GM19372 (cell line): ENCODE measurements around the gene ALDH3B1.

Experiments
- ATAC-seq: cut with Tn5 transposase; IDR thresholded peaks from one replicate; pipeline ENCODE4 v1.9.1; 2021; ENCODE audit warnings: mild to moderate bottlenecking, low read depth, moderate library complexity; ENCODE audit not compliant: unreplicated experiment

Gene ALDH3B1

GRCh38 chr11:68012044-68012842, 2.1 kb downstream of the ALDH3B1 start:
- ATAC-seq: no peak

GRCh38 chr11:68012843-68013610, 2.9 kb downstream of the ALDH3B1 start:
- no peak for ATAC-seq

DNA sequence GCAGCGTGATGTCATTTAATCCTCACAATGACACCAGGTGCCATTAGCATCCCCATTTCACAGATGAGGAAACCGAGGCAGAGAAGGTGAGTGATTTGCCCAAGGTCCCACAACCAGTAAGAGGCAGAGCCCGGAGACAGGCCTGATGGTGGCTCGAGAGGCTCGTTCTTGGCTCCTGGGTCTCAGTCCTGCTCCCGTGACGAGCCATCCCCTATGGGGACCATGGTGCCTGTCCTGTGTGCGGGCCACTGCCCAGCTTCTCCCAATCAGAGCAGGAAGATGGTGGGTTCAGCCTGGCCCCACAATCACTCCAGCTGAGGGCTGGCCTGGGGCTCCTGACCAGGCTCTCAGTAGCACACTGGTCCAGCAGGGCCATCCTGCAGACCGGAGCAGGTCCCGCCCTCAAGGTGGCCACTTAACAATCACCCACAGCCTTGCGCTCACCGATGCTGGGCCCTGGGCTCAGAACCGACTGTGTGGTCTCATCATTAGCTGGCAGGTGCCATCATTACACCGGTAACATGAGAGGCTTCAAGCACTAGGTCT, 3.6 kb downstream of the ALDH3B1 start:
- no peak for ATAC-seq

DNA sequence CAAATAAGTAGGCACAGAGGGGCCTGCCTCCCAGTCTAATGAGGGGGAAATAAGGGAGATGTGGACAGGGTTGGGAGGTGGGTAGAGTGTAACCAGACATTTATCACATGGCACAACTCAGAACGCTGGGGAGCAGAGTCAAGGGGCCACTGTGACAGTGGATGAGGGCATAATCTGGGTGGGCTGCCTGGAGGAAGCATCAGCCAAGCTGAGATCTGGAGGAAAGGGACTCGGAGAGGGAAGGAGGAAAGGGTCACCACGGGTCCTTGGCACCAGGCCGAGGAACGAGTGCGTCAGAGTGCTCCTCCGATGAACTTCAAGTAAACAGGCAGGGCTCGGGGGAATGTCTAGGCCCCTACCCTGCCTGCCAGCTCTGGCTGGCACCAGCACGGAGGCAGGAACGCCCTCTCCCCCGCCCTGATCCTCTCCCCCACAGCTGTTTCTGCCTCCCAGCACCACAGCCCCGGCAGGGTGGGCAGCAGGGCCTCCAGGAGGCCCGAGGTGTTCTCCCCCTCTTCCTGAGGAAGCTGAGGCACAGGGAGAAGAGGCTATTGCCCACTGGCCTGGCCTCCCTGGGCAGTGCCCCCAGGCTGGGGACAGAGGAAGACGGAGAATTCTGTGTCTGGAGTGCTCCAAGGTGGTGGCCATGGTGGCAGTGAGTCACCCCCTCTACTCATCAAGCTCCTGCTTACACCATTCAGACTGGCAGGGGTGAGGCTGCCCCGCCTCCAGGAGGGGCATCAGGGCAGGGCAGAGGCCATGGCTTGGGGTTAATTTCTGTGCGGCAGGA, 4.2 kb downstream of the ALDH3B1 start:
- ATAC-seq: no peak

DNA sequence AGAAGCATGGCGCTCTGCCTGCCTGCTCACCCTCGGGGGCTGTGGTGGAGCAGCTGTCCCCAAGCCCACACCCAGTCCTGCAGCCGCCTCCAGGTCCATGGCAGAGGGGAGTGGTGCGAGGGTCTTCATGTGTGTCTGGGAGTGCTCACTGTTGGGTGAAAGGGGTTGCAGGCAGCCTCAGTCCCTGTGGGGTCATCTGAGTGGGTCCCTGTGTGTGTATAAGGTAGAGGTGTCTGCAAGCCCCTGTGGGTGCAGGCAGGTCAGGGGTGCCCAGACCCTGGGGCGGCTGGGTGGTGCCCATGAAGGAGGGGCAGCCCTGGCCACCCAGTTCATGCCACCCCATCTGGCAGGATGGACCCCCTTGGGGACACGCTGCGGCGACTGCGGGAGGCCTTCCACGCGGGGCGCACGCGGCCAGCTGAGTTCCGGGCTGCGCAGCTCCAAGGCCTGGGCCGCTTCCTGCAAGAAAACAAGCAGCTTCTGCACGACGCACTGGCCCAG, 4.9 kb downstream of the ALDH3B1 start:
- no peak for ATAC-seq

DNA sequence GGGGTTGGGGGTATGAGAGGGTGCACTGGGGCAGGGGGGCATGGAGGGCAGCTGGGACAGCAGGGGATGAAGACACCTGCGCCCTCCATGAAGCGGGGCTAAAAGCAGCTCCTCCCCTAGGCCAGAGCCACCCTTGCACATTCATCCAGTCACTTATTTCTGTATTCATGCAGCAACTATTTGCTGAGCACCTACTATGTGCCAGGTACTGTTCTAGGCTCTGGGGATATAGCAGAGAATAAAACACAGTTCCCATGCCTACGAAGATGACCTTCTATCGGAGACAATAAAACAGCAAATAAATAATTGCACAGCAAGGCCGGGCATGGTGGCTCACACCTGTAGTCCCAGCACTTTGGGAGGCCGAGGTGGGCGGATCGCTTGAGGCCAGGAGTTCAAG, 5.3 kb downstream of the ALDH3B1 start:
- ATAC-seq: no peak

DNA sequence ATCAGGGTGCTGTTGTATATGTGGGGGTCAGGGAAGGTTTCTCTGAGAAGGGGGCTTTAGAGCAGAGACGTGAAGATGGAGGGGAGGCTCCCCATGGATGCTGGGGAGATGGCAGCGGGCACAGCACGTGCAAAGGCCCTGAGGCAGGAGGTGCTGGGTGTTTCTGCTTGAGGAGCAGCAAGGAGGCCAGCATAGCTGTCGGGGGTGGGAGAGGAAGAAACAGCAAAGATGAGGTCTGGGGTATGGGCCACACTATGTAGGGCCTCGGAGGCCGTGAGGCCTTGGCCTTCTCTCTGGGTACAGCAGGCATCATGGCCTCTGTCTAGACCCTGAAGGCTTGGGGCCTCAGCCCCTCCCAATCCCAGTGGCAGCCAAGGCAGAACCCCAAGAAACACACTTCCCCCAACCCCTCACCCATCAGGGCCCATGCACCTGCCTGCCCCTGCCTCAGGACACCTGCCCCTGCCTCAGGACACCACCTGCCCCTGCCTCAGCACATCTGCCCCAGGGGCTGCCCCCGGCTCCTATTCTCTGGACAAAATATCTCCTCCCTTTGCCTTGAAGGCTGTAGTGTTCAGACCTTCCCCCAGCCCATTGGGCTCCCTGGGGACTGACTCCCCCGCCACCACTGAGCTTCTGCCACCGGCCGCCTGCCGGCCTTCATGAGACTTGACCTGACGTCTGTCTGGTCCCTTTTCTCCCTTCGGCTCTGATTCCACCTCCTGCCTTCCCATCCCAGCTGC, 6.2 kb downstream of the ALDH3B1 start:
- ATAC-seq: no peak

DNA sequence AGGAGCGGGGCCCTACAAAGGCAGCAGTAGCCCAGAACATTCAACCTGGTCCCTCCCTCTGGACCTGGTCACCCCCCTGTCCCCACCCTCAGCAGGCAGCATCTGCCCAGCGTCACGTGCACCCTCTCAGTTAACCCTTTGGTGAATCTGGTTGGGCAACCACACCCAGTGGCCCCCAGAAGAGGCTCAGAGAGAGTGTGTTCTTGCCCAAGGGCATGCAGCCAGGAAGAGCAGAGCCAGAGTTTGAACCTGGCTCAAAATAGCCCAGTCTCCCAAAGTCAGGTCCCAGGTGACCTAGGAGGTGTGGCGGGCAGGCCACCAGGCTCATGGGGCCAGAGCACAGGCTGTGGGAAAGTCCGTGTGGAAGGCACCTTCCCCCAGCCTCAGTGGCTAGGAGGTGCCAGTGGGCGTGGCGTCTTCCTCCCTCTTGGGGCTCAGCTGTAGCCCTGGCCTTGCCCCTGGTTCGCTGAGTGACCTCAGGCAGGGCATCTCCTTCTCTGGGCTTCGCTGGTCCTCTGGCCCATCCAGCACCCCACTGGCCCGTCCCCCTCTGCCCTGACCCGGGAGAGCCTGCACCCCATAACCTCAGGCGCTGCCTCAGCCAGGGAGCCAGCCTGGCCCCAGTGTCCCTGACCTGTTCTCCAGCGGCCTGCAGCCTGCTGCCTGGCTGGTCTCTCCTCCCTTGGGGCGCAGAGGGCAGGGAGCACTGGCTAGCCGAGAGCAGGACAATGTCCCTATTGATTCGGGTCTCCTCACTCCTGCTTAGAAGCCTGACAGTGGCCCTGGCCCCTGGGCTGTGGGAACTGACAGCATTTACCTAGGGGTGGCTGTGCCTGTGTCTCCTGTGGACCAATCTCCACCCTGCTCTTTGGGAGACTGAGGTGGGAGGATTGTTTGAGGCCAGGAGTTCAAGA, 7.0 kb downstream of the ALDH3B1 start:
- ATAC-seq: no peak

DNA sequence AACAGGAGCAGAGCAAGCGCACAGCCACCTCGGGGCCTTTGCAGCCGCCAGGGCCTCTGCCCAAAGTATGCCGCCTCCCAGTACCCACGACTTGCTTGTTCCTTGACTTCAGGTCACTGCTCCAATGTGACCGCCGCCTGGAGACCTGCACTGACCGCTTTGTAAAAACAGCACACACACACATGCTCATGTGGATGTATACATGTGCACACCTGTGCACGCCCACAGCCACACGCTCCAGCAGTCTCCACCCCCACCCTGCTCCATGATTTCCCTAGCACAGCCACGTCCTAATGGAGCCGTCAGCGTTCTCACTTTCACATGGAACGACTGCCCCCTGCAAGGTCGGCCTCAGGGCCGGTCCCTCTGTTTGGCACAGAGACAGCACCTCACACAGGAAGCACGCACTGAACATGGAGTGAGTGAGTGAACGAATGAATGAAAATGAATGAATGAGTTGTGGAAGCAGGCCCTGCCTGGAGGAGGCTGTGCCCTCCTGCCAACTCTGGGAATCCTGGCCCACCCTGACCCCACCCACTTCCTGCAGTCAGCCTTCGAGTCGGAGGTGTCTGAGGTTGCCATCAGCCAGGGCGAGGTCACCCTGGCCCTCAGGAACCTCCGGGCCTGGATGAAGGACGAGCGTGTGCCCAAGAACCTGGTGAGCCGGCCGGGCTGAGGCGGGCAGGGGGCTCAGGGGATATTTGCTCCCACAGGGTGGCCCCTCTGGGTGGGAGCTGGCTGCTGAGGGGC, 8.0 kb downstream of the ALDH3B1 start:
- ATAC-seq: no peak

GRCh38 chr11:68018730-68019190, 8.6 kb downstream of the ALDH3B1 start:
- no peak for ATAC-seq

DNA sequence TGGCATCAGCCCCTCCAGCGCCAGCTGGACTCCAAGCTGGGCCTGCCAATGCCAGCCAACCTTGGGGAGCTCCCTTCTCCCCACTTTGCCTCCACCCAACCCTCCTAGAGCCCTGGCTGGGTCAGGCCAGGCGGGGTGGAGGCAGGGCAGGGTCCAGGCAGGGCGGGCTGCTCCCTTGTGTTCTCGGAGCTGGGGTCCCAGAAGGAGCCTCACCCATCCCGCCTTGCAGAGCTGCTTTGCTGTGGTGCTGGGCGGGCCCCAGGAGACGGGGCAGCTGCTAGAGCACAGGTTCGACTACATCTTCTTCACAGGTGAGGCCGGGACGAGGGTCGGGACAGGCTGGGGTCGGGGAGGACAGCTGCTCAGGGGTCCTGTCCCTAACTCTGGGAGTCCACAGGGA, 9.4 kb downstream of the ALDH3B1 start:
- ATAC-seq: no peak

GRCh38 chr11:68020575-68020974, 10.4 kb downstream of the ALDH3B1 start:
- no peak for ATAC-seq

DNA sequence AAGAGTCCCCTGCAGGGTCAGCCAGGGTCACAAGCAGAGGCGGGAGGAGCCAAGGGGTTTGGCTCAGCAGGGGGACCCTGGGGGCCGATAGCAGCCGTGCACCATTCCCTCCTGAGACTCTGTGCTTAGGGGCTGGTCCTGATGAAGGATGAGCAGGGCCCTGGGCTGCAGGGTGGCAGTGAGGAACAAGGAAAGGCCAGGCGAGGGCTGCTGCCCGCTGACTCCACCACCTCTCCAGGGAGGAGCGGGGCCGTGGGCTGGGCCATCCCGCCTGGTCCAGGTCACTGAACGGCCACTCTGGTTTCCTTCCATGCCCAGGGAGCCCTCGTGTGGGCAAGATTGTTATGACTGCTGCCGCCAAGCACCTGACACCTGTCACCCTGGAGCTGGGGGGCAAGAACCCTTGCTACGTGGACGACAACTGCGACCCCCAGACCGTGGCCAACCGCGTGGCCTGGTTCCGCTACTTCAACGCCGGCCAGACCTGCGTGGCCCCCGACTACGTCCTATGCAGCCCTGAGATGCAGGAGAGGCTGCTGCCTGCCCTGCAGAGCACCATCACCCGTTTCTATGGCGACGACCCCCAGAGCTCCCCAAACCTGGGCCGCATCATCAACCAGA, 11.2 kb downstream of the ALDH3B1 start:
- no peak for ATAC-seq

DNA sequence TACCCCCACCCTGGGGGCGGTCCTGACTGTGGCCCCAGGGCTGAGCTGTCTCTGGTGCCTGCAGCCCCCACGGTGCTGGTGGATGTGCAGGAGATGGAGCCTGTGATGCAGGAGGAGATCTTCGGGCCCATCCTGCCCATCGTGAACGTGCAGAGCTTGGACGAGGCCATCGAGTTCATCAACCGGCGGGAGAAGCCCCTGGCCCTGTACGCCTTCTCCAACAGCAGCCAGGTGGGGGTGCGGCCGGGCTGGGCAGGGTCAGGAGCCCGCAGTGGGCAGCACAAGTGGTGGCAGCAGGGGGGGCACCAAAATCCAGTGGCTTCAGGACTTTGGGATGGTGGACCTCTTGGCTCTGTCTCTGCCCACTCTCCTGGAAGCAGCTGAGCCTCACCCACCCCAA, 12.4 kb downstream of the ALDH3B1 start:
- ATAC-seq: no peak

DNA sequence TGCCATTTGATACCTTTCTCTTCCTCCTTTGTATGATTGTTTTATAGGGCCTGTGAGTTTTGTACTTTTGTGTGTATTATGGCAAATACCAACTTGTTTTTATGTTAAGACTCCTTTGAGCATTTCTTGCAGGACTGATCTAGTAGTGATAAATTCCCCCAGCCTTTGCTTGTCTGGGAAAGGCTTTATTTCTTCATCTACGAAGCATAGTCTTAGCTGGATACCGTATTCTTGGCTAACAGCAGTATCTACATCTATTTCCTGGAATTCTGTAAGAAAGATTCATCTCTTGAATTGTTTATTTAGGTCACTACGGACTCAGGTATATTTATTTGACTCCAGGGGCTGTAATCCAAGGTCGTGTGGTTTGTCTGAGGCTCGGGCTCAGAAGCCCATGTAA, 14.4 kb downstream of the ALDH3B1 start:
- no peak for ATAC-seq

GRCh38 chr11:68025047-68025446, 14.9 kb downstream of the ALDH3B1 start:
- no peak for ATAC-seq

- ATAC-seq: no peak
Measured at GRCh38 chr11:68026391-68027105, 16.4 kb downstream of the ALDH3B1 start.
